Choroid plexus epithelial cell (primary cell): ENCODE measurements around the gene PHETA1.
"Not testable (repeated sequence)": the region's sequence is repeated elsewhere in the genome, so short reads cannot be mapped to it uniquely, and the experiment has no call there.

Source experiments
- DNase-seq: peaks from one replicate; pipeline ENCODE4 v3.0.0-alpha.2; 2010; ENCODE audit warnings: low read depth
- H3K4me3 ChIP-seq: 2 replicates; pipeline ENCODE4 v1.5.1; 2011; ENCODE audit warnings: low read depth, mild to moderate bottlenecking, control low read depth, low read length, moderate library complexity
- CTCF ChIP-seq: conservative IDR thresholded peaks from 2 replicates; pipeline ENCODE4 v1.5.1; 2011; ENCODE audit warnings: low read depth, mild to moderate bottlenecking, control low read depth, inconsistent platforms, low read length, moderate library complexity

PHETA1 gene

GRCh38 chr12:111337371-111337770 lies 31.5 kb downstream of the PHETA1 start:
- TF ChIP-seq CTCF: no peak
- H3K4me3 ChIP-seq: no peak overlapping the region
- DNase-seq: no peak

GRCh38 chr12:111336411-111336810 lies 32.5 kb downstream of the PHETA1 start:
- H3K4me3 ChIP-seq, DNase-seq: not testable (repeated sequence)

GRCh38 chr12:111335811-111336210 lies 33.1 kb downstream of the PHETA1 start:
- TF ChIP-seq CTCF: no peak
- H3K4me3 ChIP-seq: no peak overlapping the region
- no peak for DNase-seq

- H3K4me3 ChIP-seq, DNase-seq: not testable (repeated sequence)
Observed at GRCh38 chr12:111335301-111335700, 33.6 kb downstream of the PHETA1 start.

GRCh38 chr12:111334393-111334915 lies 34.4 kb downstream of the PHETA1 start:
- DNase-seq: no peak
- no peak overlapping the region for H3K4me3 ChIP-seq
- TF ChIP-seq CTCF: no peak

- peak; percentile 64 for TF ChIP-seq CTCF
- H3K4me3 ChIP-seq: no peak overlapping the region
- DNase-seq: peak; percentile 76
Observed at GRCh38 chr12:111330800-111331752, 37.8 kb downstream of the PHETA1 start.

GRCh38 chr12:111328138-111328537 lies 40.8 kb downstream of the PHETA1 start:
- TF ChIP-seq CTCF: no peak
- no peak for DNase-seq
- no peak overlapping the region for H3K4me3 ChIP-seq

- DNase-seq: no peak
- H3K4me3 ChIP-seq: no peak overlapping the region
- peak; percentile 4 for TF ChIP-seq CTCF
Observed at GRCh38 chr12:111327474-111327873, 41.4 kb downstream of the PHETA1 start.
